K562 (cell line): ENCODE measurements around the gene SCLT1. TPM values are rescaled to one million over a fixed set of nuclear protein-coding genes. Genes with fewer than 3 reads are reported as not detected.

Experiments used
- ATAC-seq: fragments of 200-7000 bp; cut with Tn5 transposase; 3 replicates; pipeline ENCODE4 v1.9.1; 2020; ENCODE audit warnings: moderate library complexity
- BruUV-seq: library from RNA; stranded (reverse); fragments of 400-500 nt; replicated peaks from 2 replicates; lab custom pipeline; 2021; lab: Mats Ljungman, UMichigan
- CTCF ChIA-PET: fragments of 300-600 bp; formaldehyde crosslinking; extraction: SDS; loops from one replicate; lab custom pipeline; 2021; ENCODE audit warnings: low intra/inter-chr PET ratio; lab: Yijun Ruan, JAX
- POLR2A ChIA-PET: fragments of 300-600, 350-650 bp; sonication (Branson Sonifier 250); formaldehyde crosslinking; extraction: SDS; loops from one replicate; lab custom pipeline; 2021; ENCODE audit warnings: antibody characterized with exemption, inconsistent platforms; lab: Yijun Ruan, JAX
- DNase-seq, 4 experiments: peaks; one replicate each; pipeline versions ENCODE4 v3.0.0 to v3.0.0-alpha.2; 2011 to 2018; ENCODE audit warnings: low spot score in 3 of 4, mixed read lengths in 3 of 4; ENCODE audit errors: extremely low read depth in 1 of 4
- FAIRE-seq: peaks from 2 replicates; lab custom pipeline; 2011; peaks lifted over from hg19 to GRCh38; lab: Jason Lieb, UNC
- H2AFZ ChIP-seq: 2 replicates; pipeline ENCODE4 v1.6.0; 2011; ENCODE audit warnings: low read depth, low read length, control low read depth, inconsistent platforms
- H3K27ac ChIP-seq: fragments of 200-600 bp; 3 replicates; pipeline ENCODE4 v1.8.0; 2011; ENCODE audit warnings: low read depth, mild to moderate bottlenecking, control low read depth, inconsistent platforms, low read length, moderate library complexity, mixed read lengths; ENCODE audit errors: extremely low read depth
- H3K27me3 ChIP-seq, 2 experiments: fragments of 300-600 bp in 1 of 2; 2 replicates in 1 of 2; 3 replicates in 1 of 2; pipeline versions ENCODE4 v1.6.0 to v1.8.0; 2011; ENCODE audit warnings: inconsistent platforms in 2 of 2, low read length in 2 of 2, mild to moderate bottlenecking in 1 of 2, mixed read lengths in 1 of 2, moderate library complexity in 1 of 2; ENCODE audit not compliant: control insufficient read depth in 2 of 2, insufficient read depth in 2 of 2
- H3K36me3 ChIP-seq: fragments of 300-600 bp; 3 replicates; pipeline ENCODE4 v1.8.0; 2011; ENCODE audit warnings: mild to moderate bottlenecking, low read length, inconsistent platforms; ENCODE audit not compliant: control insufficient read depth, insufficient read depth
- H3K4me1 ChIP-seq, 2 experiments: fragments of 200-600 bp in 1 of 2; replicated peaks in 1 of 2; 2 replicates in 1 of 2; 3 replicates in 1 of 2; pipeline versions ENCODE4 v1.5.1 to v1.8.0; 2011; ENCODE audit warnings: inconsistent platforms in 2 of 2, low read length in 2 of 2, mild to moderate bottlenecking in 1 of 2, mixed read lengths in 1 of 2, moderate library complexity in 1 of 2; ENCODE audit not compliant: control insufficient read depth in 2 of 2, insufficient read depth in 2 of 2
- H3K4me2 ChIP-seq: 2 replicates; pipeline ENCODE4 v1.6.1; 2011; ENCODE audit warnings: low read length, control low read depth, inconsistent platforms, mixed read lengths; ENCODE audit not compliant: insufficient read depth
- H3K4me3 ChIP-seq: fragments of 200-600 bp; sonication (generic), shearing (Covaris generic); 2 replicates; pipeline ENCODE4 v1.5.1; 2016; ENCODE audit warnings: control low read depth, inconsistent platforms
- H3K79me2 ChIP-seq: fragments of 200-600 bp; 3 replicates; pipeline ENCODE4 v1.8.0; 2011; ENCODE audit warnings: low read length, inconsistent platforms; ENCODE audit not compliant: control insufficient read depth, insufficient read depth
- H3K9ac ChIP-seq, 2 experiments: 2 replicates each; pipeline versions ENCODE4 v1.6.0 to v1.6.1; 2011; ENCODE audit warnings: low read depth in 2 of 2, low read length in 2 of 2, control low read depth in 1 of 2, inconsistent platforms in 1 of 2, mild to moderate bottlenecking in 1 of 2, mixed read lengths in 1 of 2; ENCODE audit not compliant: insufficient read depth in 1 of 2
- H3K9me1 ChIP-seq: one replicate; pipeline ENCODE4 v1.6.0; 2011; ENCODE audit warnings: inconsistent platforms, mild to moderate bottlenecking, low read length, moderate library complexity; ENCODE audit not compliant: control insufficient read depth, insufficient read depth
- H3K9me3 ChIP-seq: replicated peaks from 2 replicates; pipeline ENCODE4 v1.5.1; 2011; ENCODE audit warnings: low read depth, low read length, inconsistent platforms; ENCODE audit not compliant: control insufficient read depth, insufficient read depth
- H4K20me1 ChIP-seq: replicated peaks from 2 replicates; pipeline ENCODE4 v1.6.1; 2011; ENCODE audit warnings: low read length, inconsistent platforms, mixed read lengths; ENCODE audit not compliant: control insufficient read depth, insufficient read depth
- CBFA2T2 ChIP-seq: fragments of 450-650 bp; conservative IDR thresholded peaks from 2 replicates; pipeline ENCODE4 v1.6.1; 2017; ENCODE audit warnings: mild to moderate bottlenecking
- FOXA1 ChIP-seq: fragments of 450-650 bp; IDR thresholded peaks from 2 replicates; pipeline ENCODE4 v1.6.1; 2016; ENCODE audit warnings: mild to moderate bottlenecking, borderline replicate concordance
- MTF1 ChIP-seq: fragments of 250-450 bp; sonication (Bioruptor Pico); IDR thresholded peaks from 2 replicates; pipeline ENCODE4 v1.9.0; 2021; ENCODE audit warnings: moderate library complexity, mild to moderate bottlenecking, inconsistent platforms, borderline replicate concordance
- RAD21 ChIP-seq, 2 experiments: fragments of 250-450 bp in 1 of 2; fragments of 450-650 bp in 1 of 2; sonication (Bioruptor Pico) in 1 of 2; formaldehyde crosslinking in 1 of 2; IDR thresholded peaks in 1 of 2; conservative IDR thresholded peaks in 1 of 2; 2 replicates each; pipeline versions ENCODE4 v1.4.0 to v1.8.0; 2020 to 2022; ENCODE audit warnings: mild to moderate bottlenecking in 2 of 2, moderate library complexity in 1 of 2
- ZFX ChIP-seq: sonication (generic); formaldehyde crosslinking; IDR thresholded peaks from 2 replicates; pipeline ENCODE4 v1.8.0; 2022; ENCODE audit warnings: mild to moderate bottlenecking, missing genetic modification reagents, moderate library complexity
- ZNF140 ChIP-seq: fragments of 250-450 bp; sonication (Bioruptor Pico); IDR thresholded peaks from 2 replicates; pipeline ENCODE4 v1.8.0; 2021; ENCODE audit warnings: moderate library complexity, mild to moderate bottlenecking, inconsistent platforms
- ZNF263 ChIP-seq: sonication (generic); formaldehyde crosslinking; IDR thresholded peaks from 2 replicates; pipeline ENCODE4 v1.8.0; 2022; ENCODE audit warnings: mild to moderate bottlenecking, missing genetic modification reagents, borderline replicate concordance
- ZNF785 ChIP-seq: fragments of 250-450 bp; sonication (Bioruptor Pico); IDR thresholded peaks from 2 replicates; pipeline ENCODE4 v1.4.0; 2020; ENCODE audit warnings: mild to moderate bottlenecking
- ZSCAN29 ChIP-seq: fragments of 450-650 bp; IDR thresholded peaks from 2 replicates; pipeline ENCODE4 v1.6.1; 2017
- WGBS: fragments of 100-300 bp; shearing (Covaris generic); methylation state at CpG from one replicate; pipeline ENCODE4 v1.1.6; 2016; ENCODE audit warnings: low coverage, mixed read lengths; ENCODE audit not compliant: insufficient coverage; ENCODE audit errors: missing lambda C conversion rate; 5-methylcytosine and 5-hydroxymethylcytosine counted together
- in situ Hi-C: fragments of 300-500 bp; cut with MboI; formaldehyde crosslinking; loops from 4 replicates; pipeline ENCODE4 v1.15.0; 2018; ENCODE audit warnings: inconsistent platforms, mixed read lengths
- intact Hi-C: fragments of 100-400 bp; cut with micrococcal nuclease; formaldehyde crosslinking; loops from 2 replicates; pipeline ENCODE4 v1.14.2; 2022
- polyA plus RNA-seq, 8 experiments: library from polyadenylated mRNA; depleted of rRNA in 4 of 8; stranded (reverse) in 5 of 8; unstranded in 3 of 8; fragments of >200 nt; fragmentation: Nextera tagmentation in 2 of 8; fragmentation: Illumina TruSeq in 1 of 8; extraction: Ambion mirVana in 2 of 8; extraction: Trizol in 1 of 8; gene quantifications; 2 replicates each; pipeline versions ENCODE4 v1.2.1 to v1.2.3, GENCODE V29; 2011 to 2014; ENCODE audit warnings: inconsistent platforms in 1 of 8, missing spikeins in 1 of 8
- total RNA-seq, 7 experiments: library from RNA; depleted of rRNA in 6 of 7; stranded (reverse); fragments of >200 nt in 6 of 7; fragmentation: Illumina TruSeq in 2 of 7; extraction: Trizol in 2 of 7; gene quantifications; 2 replicates each; pipeline versions ENCODE4 v1.2.1 to v1.2.3, GENCODE V29; 2011 to 2021; ENCODE audit warnings: low replicate concordance in 1 of 7
- TF ChIP-seq, protein P1 (sequence below), 3 experiments: IDR thresholded peaks in 2 of 3; conservative IDR thresholded peaks in 1 of 3; 2 replicates each; pipeline ENCODE4 v1.5.1; 2011 to 2012; ENCODE audit warnings: low read length in 3 of 3, mild to moderate bottlenecking in 3 of 3, control low read depth in 2 of 3, improper control_type of control experiment in 1 of 3, inconsistent platforms in 1 of 3, low read depth in 1 of 3, mixed read lengths in 1 of 3, moderate library complexity in 1 of 3; ENCODE audit not compliant: insufficient read depth in 2 of 3
- TF ChIP-seq, protein P2 (sequence below): sonication (generic); formaldehyde crosslinking; IDR thresholded peaks from 2 replicates; pipeline ENCODE4 v1.8.1; 2023; ENCODE audit warnings: mild to moderate bottlenecking, missing genetic modification reagents
- TF ChIP-seq, protein P3 (sequence below): fragments of 250-450 bp; sonication (Bioruptor Pico); IDR thresholded peaks from 2 replicates; pipeline ENCODE4 v1.5.0; 2020; ENCODE audit warnings: mild to moderate bottlenecking, borderline replicate concordance

The SCLT1 gene
- total and polyA plus RNA-seq, 9 of the 15 experiments (the other 6 are each of a cell fraction or from before 2014, with no cell fraction given), result 8.0 to 31.9 (median 24.2) TPM

DNA sequence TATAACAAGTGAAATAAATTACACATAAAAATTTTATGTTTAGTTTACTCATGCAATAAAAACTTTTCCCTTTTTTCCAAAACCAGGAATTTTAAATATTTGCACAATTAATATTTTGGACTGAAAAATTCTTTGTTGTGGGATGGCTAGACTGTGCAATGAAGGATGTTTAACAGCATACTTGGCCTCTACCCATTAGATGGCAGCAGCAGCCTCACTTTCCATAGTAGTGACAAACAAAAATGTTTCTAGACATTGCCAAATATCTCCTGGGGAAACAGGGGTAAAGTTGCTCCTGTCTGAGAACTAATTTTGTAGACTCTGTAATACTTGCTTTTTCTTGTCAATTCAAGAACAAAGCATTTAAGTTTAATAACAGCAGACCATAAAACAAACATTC lies 49.8 kb downstream of the SCLT1 start (continued):
- TF ChIP-seq, protein P1, sequence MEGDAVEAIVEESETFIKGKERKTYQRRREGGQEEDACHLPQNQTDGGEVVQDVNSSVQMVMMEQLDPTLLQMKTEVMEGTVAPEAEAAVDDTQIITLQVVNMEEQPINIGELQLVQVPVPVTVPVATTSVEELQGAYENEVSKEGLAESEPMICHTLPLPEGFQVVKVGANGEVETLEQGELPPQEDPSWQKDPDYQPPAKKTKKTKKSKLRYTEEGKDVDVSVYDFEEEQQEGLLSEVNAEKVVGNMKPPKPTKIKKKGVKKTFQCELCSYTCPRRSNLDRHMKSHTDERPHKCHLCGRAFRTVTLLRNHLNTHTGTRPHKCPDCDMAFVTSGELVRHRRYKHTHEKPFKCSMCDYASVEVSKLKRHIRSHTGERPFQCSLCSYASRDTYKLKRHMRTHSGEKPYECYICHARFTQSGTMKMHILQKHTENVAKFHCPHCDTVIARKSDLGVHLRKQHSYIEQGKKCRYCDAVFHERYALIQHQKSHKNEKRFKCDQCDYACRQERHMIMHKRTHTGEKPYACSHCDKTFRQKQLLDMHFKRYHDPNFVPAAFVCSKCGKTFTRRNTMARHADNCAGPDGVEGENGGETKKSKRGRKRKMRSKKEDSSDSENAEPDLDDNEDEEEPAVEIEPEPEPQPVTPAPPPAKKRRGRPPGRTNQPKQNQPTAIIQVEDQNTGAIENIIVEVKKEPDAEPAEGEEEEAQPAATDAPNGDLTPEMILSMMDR (IDR thresholded peaks at IDR 0.05 in 2 of 3, conservative IDR thresholded peaks at IDR 0.05 in 1 of 3; ENCODE audit: insufficient read depth in 2 of 3, low read depth in 1 of 3, low read length in 3 of 3), result peak in 1 of 3 experiments; percentile 42; a peak in 2 of 6 replicates
- no peak for TF ChIP-seq ZSCAN29
- no peak for TF ChIP-seq FOXA1
- TF ChIP-seq ZFX, result no peak

DNA sequence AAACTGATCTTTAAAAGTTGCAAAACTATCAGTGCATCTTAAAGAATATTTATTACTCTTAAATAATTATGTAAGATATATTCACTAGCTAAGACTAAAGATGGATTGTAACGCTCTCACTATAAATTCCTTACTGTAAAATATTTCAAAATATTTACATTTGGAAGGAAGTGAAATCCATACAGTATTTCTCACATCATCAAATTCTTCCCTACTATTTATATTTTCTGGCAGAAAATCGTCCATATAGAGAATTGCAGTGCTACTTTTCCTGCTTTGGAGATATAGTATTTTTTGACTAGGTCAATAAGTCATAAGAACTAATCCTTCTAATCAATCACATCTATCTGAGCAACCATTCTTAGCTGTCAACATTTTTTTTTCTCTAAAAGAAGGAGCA lies 52.9 kb downstream of the SCLT1 start:
- no peak for FAIRE-seq
- no peaks in the 10 kb centered on the region for H3K9me3 ChIP-seq
- H2AFZ ChIP-seq, result no peak overlapping the region
- no peaks in the 10 kb centered on the region for H3K27me3 ChIP-seq
- H3K79me2 ChIP-seq, result peaks cover 5% of the 10 kb centered on the region; the same call in 1 of the 3 replicates
- H3K36me3 ChIP-seq, result peaks cover 10% of the 10 kb centered on the region; the same call in 2 of the 3 replicates
- H3K4me2 ChIP-seq, result no peak overlapping the region
- H3K4me3 ChIP-seq, result no peak overlapping the region
- H3K9ac ChIP-seq, result no peak overlapping the region
- H3K9me1 ChIP-seq, result no peaks in the 10 kb centered on the region
- 54% methylated on average over 2 of the region's 2 CpGs for WGBS
- ChIA-PET CTCF (no interaction called here), POLR2A (interaction anchor here (1.1 kb wide), 1 partner anchor 1009 kb away, joined by 3 read pairs; no protein-coding TSS in a partner anchor)
- no peak for DNase-seq
- no TSS peak for BruUV-seq
- in situ Hi-C loops, result no loop called here
- ATAC-seq, result no peak
- H3K4me1 ChIP-seq, result no peaks in the 10 kb centered on the region
- no peaks in the 10 kb centered on the region for H4K20me1 ChIP-seq
- no peak for TF ChIP-seq ZNF785 (CRISPR knock-in tag)
- TF ChIP-seq, protein P2, sequence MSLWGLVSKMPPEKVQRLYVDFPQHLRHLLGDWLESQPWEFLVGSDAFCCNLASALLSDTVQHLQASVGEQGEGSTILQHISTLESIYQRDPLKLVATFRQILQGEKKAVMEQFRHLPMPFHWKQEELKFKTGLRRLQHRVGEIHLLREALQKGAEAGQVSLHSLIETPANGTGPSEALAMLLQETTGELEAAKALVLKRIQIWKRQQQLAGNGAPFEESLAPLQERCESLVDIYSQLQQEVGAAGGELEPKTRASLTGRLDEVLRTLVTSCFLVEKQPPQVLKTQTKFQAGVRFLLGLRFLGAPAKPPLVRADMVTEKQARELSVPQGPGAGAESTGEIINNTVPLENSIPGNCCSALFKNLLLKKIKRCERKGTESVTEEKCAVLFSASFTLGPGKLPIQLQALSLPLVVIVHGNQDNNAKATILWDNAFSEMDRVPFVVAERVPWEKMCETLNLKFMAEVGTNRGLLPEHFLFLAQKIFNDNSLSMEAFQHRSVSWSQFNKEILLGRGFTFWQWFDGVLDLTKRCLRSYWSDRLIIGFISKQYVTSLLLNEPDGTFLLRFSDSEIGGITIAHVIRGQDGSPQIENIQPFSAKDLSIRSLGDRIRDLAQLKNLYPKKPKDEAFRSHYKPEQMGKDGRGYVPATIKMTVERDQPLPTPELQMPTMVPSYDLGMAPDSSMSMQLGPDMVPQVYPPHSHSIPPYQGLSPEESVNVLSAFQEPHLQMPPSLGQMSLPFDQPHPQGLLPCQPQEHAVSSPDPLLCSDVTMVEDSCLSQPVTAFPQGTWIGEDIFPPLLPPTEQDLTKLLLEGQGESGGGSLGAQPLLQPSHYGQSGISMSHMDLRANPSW, result no peak
- TF ChIP-seq RAD21 (CRISPR knock-in tag; conservative IDR thresholded peaks at IDR 0.05 in 1 of 2, IDR thresholded peaks at IDR 0.05 in 1 of 2), result no peak
- TF ChIP-seq CBFA2T2, result no peak
- no peak for TF ChIP-seq ZNF263
- TF ChIP-seq ZNF140, result no peak
- TF ChIP-seq MTF1 (CRISPR knock-in tag), result no peak
- TF ChIP-seq, protein P3, sequence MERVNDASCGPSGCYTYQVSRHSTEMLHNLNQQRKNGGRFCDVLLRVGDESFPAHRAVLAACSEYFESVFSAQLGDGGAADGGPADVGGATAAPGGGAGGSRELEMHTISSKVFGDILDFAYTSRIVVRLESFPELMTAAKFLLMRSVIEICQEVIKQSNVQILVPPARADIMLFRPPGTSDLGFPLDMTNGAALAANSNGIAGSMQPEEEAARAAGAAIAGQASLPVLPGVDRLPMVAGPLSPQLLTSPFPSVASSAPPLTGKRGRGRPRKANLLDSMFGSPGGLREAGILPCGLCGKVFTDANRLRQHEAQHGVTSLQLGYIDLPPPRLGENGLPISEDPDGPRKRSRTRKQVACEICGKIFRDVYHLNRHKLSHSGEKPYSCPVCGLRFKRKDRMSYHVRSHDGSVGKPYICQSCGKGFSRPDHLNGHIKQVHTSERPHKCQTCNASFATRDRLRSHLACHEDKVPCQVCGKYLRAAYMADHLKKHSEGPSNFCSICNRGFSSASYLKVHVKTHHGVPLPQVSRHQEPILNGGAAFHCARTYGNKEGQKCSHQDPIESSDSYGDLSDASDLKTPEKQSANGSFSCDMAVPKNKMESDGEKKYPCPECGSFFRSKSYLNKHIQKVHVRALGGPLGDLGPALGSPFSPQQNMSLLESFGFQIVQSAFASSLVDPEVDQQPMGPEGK (CRISPR knock-in tag), result no peak
- no peak overlapping the region for H3K27ac ChIP-seq
- intact Hi-C loops, result loop anchor here (10.0 kb wide), 1 partner anchor 104 kb away; no protein-coding TSS in a partner anchor
